ENCODE data around the gene COQ10A. TPM values are rescaled to one million over a fixed set of nuclear protein-coding genes. Genes with fewer than 3 reads are reported as not detected.

The COQ10A gene
- total and polyA plus RNA-seq, 2 of the 13 experiments (the other 11 are each of a cell fraction or from before 2014, with no cell fraction given): 21.0 to 37.3 TPM

- peak overlapping the region; percentile 68; the same call in 1 of the 2 replicates for H3K9ac ChIP-seq (ENCODE audit: insufficient read depth, low read depth, low read length)
- H3K36me3 ChIP-seq (replicated peaks in 1 of 2; ENCODE audit: control insufficient read depth in 1 of 2, insufficient read depth in 2 of 2, low read length in 2 of 2): no peaks in the 10 kb centered on the region; a peak in 1 of 5 replicates
- H3K79me2 ChIP-seq (ENCODE audit: insufficient read depth, low read length): peaks cover 9% of the 10 kb centered on the region
- WGBS (ENCODE audit: low lambda C conversion rate): 69% methylated on average over 10 of the region's 11 CpGs
- no TSS peak for BruUV-seq (replicated peaks)
- H3K4me1 ChIP-seq (ENCODE audit: insufficient read depth, low read length): peaks cover 46% of the 10 kb centered on the region
- in situ Hi-C loops (cut with HindIII; ENCODE audit: extremely low pct_ligation_motif_present, low pct_unique_long_range_greater_than_20kb): loop anchor here (5.0 kb wide), 1 partner anchor 32 kb away; the partner anchor contains the start of gene ANKRD52
- H3K4me3 ChIP-seq (replicated peaks in 1 of 3; ENCODE audit: insufficient read depth in 1 of 3, low read depth in 2 of 3, low read length in 3 of 3): peak overlapping the region; percentile 68 to 79 (median 78)
- ChIA-PET CTCF (ENCODE audit: low intra/inter-chr PET ratio, low total read pairs) (interaction anchor here (1.1 to 2.6 kb wide), 5 partner anchors 20 to 106 kb away, joined by 4 to 12 read pairs (median 4); partner anchors contain the start of gene ANKRD52), POLR2A (no interaction called here)
- TF ChIP-seq NFKB2 (CRISPR knock-in tag; IDR thresholded peaks at IDR 0.05; ENCODE audit: borderline replicate concordance): no peak
- no peak for TF ChIP-seq ATRX (CRISPR knock-in tag; IDR thresholded peaks at IDR 0.05; ENCODE audit: borderline replicate concordance)
- no peak for TF ChIP-seq ZFY (CRISPR knock-in tag; IDR thresholded peaks at IDR 0.05)
- TF ChIP-seq PHB2 (IDR thresholded peaks at IDR 0.05; ENCODE audit: partially characterized antibody): no peak
- TF ChIP-seq HHEX (CRISPR knock-in tag; IDR thresholded peaks at IDR 0.05): no peak
- TF ChIP-seq, protein P1, sequence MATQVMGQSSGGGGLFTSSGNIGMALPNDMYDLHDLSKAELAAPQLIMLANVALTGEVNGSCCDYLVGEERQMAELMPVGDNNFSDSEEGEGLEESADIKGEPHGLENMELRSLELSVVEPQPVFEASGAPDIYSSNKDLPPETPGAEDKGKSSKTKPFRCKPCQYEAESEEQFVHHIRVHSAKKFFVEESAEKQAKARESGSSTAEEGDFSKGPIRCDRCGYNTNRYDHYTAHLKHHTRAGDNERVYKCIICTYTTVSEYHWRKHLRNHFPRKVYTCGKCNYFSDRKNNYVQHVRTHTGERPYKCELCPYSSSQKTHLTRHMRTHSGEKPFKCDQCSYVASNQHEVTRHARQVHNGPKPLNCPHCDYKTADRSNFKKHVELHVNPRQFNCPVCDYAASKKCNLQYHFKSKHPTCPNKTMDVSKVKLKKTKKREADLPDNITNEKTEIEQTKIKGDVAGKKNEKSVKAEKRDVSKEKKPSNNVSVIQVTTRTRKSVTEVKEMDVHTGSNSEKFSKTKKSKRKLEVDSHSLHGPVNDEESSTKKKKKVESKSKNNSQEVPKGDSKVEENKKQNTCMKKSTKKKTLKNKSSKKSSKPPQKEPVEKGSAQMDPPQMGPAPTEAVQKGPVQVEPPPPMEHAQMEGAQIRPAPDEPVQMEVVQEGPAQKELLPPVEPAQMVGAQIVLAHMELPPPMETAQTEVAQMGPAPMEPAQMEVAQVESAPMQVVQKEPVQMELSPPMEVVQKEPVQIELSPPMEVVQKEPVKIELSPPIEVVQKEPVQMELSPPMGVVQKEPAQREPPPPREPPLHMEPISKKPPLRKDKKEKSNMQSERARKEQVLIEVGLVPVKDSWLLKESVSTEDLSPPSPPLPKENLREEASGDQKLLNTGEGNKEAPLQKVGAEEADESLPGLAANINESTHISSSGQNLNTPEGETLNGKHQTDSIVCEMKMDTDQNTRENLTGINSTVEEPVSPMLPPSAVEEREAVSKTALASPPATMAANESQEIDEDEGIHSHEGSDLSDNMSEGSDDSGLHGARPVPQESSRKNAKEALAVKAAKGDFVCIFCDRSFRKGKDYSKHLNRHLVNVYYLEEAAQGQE (IDR thresholded peaks at IDR 0.05; ENCODE audit: borderline replicate concordance in 1 of 2, low read depth in 1 of 2, low read length in 2 of 2): peak; percentile 64 to 93
- no peak for TF ChIP-seq ZNF160 (CRISPR knock-in tag; IDR thresholded peaks at IDR 0.05)
- TF ChIP-seq, protein P2, sequence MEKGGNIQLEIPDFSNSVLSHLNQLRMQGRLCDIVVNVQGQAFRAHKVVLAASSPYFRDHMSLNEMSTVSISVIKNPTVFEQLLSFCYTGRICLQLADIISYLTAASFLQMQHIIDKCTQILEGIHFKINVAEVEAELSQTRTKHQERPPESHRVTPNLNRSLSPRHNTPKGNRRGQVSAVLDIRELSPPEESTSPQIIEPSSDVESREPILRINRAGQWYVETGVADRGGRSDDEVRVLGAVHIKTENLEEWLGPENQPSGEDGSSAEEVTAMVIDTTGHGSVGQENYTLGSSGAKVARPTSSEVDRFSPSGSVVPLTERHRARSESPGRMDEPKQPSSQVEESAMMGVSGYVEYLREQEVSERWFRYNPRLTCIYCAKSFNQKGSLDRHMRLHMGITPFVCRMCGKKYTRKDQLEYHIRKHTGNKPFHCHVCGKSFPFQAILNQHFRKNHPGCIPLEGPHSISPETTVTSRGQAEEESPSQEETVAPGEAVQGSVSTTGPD (CRISPR knock-in tag; IDR thresholded peaks at IDR 0.05): no peak
- no peak for TF ChIP-seq HOXA3 (CRISPR knock-in tag; IDR thresholded peaks at IDR 0.05)
- peak; percentile 83 for TF ChIP-seq MIER2 (CRISPR knock-in tag; IDR thresholded peaks at IDR 0.05)
- no peak for TF ChIP-seq KMT2B (CRISPR knock-in tag; IDR thresholded peaks at IDR 0.05)
- TF ChIP-seq ZNF747 (CRISPR knock-in tag; IDR thresholded peaks at IDR 0.05; ENCODE audit: borderline replicate concordance): no peak
- FAIRE-seq: no peak
- DNase-seq (ENCODE audit: low spot score): no peak
- H3K27ac ChIP-seq (ENCODE audit: extremely low read length, insufficient read depth, low read length): no peak overlapping the region
- intact Hi-C loops (cut with micrococcal nuclease; ENCODE audit: unreplicated experiment): loop anchor here (1.0 to 5.0 kb wide), 2 partner anchors 32 kb away; partner anchors contain the start of gene ANKRD52
- ATAC-seq: no peak
- peak overlapping the region; percentile 76 for H3K4me2 ChIP-seq (ENCODE audit: low read depth, low read length)
- no peak overlapping the region for H2AFZ ChIP-seq (ENCODE audit: low read length)
- H3K9me3 ChIP-seq (ENCODE audit: low read length): no peaks in the 10 kb centered on the region
- H3K27me3 ChIP-seq (ENCODE audit: control insufficient read depth in 1 of 2, insufficient read depth in 2 of 2, low read length in 2 of 2): no peaks in the 10 kb centered on the region; a peak in 1 of 5 replicates
- no peaks in the 10 kb centered on the region for H4K20me1 ChIP-seq (ENCODE audit: insufficient read depth, low read length)
These were observed 41.8 kb upstream of the COQ10A start for GRCh38 chr12:56224954-56225353.

Data from HepG2 (cell line).